Skin epidermis (tissue), 12 donors: Measurements from ENCODE around the gene UBAP1L.
A peak's percentile ranks its signal among the peaks of the same experiment; 100 is the strongest.
"Not testable (repeated sequence)": the region's sequence is repeated elsewhere in the genome, so short reads cannot be mapped to it uniquely, and the experiment has no call there.

Experiments used
- H3K27ac ChIP-seq, 21 experiments: fragments of 200-600 bp; sonication (generic) in 11 of 21; one replicate each; pipeline ENCODE4 v1.5.0; 2020; ENCODE audit warnings: mild to moderate bottlenecking in 3 of 21, inconsistent platforms in 2 of 21, moderate library complexity in 2 of 21
- H3K4me3 ChIP-seq, 7 experiments: fragments of 200-600 bp; sonication (generic) in 2 of 7; one replicate each; pipeline ENCODE4 v1.5.0; 2020; ENCODE audit warnings: inconsistent platforms in 2 of 7, mild to moderate bottlenecking in 2 of 7, moderate library complexity in 1 of 7

UBAP1L gene

DNA sequence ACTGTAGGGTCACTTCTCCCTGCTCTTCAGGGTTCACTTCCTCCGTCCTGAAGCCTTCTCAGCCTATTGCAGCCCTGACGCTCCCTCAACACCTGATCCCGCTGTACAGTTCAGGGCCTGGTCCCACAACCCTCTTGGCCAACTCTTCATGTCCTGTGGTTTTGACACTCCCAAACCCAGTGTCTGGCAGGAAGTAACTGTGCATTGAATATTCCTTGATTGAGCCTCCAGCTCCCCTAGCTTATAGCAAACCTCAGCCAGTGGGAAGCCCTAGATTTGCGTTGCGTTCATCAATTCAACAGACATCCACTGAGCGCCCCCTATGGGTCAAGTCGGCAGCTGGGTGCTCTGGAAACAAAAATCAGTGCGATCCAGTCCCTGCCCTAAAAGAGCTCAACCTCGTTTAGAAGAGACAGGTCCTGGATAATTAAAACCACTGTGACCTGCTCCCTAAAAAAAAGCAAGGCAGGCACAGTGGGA is 13.5 kb downstream of the UBAP1L start:
- H3K4me3 ChIP-seq: no peak overlapping the region
- H3K27ac ChIP-seq: no peak overlapping the region

DNA sequence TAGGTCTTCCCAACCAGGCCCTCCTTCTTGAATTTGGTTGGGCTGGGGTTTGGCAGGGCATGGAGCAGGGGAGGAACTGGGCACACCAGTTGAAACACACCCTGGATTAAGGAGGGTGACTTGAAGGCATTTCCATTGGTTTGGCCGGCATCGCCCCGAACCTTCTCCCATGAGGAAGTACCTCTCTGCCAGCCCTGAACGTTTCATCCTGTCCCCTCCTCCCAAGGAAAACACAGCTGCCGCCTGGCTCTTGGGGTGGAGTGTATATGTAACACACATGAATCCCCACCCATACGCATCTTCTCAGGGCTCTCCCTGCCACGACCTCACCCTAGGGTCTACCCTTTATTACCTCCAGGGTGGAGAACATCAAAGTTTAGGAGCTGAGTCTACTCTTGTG is 14.6 kb downstream of the UBAP1L start:
- no peak overlapping the region for H3K4me3 ChIP-seq
- peak overlapping the region in 2 of 21 experiments; percentile 17 to 39 for H3K27ac ChIP-seq

DNA sequence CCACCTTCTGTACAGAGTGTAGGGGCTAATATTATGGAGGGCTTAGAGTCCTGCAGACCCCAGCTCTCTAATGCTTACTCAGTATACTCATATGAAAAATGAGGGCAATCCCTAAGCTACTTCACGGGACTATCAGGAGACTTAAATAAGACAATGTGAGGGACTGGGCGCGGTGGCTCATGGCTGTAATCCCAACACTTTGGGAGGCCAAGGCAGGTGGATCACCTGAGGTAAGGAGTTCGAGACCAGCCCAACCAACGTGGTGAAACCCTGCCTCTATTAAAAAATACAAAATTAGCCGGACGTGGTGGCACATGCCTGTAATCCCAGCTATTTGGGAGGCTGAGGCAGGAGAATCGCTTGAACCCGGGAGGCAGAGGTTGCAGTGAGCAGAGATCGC is 15.2 kb downstream of the UBAP1L start:
- not testable (repeated sequence) for H3K27ac ChIP-seq, H3K4me3 ChIP-seq

DNA sequence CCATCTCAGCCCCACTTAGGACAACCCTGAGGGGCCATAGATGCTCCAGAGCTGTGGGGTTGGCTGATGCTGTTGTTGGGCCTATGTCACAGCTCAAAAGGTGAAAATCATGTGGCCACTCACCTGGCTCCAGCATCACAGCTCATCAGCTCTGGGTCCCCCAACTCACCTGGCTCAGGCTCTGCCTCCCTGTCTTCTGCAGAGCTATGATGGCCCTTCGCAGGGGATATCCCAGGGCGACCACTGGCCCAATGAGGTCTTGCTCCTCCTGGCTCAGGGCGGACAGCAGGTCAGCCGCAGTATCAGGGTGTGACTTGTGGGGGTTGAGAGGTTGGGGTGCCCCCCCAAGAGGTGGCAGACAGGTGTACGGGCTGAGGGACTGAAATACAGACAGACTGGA is 15.7 kb downstream of the UBAP1L start:
- H3K27ac ChIP-seq: no peak overlapping the region

DNA sequence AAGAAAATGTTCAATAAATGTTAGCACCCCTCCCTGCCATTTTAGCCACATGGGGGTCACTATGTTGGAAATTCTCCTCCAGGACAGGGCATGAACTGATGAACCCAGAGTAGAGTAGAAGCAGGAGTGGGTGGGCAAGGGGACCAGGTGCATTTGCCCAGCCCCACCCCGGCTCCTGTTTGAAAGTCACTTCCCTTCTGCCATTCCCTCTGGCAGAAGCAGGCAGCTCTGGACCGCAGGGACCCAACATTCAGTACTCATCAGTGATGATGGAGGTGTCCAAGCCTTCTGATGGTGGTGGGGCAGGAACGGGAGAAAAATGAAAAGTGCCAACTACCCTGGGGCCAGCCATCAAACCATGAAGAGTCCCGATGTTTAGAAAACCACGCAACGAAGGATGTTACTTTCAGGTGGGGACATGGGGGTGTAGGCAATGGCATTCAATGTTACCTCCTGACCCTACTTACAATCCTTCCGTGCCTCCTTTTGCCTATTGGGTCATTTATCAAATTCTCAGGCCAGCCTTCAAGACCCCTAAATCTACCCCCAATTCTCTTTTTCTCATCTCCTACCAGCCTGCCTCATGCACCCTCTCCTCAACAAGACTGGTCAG is 17.2 kb downstream of the UBAP1L start:
- H3K27ac ChIP-seq: no peak overlapping the region
- H3K4me3 ChIP-seq: no peak overlapping the region

More for the DNA sequence above, 15.7 kb downstream of the UBAP1L start:
- no peak overlapping the region for H3K4me3 ChIP-seq

DNA sequence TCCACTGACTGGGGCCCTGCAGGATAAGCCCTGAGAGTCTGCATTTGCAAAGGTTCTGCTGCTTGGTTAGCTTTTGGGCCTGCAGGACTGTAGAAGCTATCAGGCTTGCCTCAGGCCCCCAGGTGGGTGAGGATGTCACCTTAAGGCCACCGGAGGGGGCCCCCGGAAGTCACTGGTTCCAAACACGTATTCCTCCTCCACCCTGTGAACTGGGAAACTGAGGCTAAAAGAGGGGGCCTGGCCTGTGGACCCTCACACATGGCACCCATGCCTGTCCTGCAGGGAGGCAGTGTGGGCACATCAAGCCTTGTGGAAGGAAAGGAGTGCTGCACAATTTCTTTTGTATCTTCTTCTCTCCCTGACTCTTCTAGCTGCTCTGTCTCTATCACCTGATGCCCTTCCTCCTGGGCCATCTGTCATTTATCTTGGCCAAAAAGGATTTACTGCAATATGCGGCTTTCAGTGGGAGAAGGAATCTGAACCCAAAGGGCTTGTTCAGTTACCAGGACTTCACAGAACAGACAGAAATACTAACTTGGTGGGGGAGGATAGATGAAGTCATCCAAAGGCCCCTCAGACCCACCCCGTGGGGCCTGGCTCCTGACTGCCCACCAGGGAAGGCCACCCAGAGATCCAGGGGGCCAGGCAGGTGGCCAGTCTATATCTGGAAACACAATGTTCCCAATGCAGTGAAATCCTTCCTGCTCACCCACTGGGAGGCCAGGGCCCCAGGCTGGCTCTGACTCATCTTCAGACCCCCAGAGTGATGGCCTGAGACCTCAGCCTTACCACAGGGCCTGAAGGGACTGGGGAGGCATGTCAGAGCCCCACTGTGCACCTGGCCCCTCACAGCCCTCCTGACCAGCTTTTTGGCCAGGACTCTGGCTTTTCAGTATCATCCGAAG is 18.3 kb downstream of the UBAP1L start:
- Histone ChIP-seq H3K4me3 (no peak overlapping the region), H3K27ac (no peak overlapping the region)

DNA sequence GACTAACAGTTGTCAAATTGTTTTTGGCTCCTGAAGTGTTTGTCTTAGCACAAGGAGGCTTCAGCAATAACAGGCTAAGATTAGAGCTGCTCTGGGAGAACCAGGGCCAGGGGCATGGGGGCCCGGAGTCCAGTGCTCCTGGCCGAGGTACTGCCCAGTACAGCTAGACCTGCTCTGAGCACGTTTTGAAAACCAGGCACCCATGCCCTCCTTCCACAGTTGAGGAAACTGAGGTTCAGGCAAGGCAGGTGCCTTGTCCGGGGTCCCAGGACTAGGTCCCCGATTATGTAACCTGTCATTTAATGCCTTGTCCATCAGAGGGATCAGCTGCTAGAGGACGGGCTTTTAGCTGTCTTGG is 19.3 kb downstream of the UBAP1L start:
- Histone ChIP-seq H3K4me3 (no peak overlapping the region), H3K27ac (no peak overlapping the region)

DNA sequence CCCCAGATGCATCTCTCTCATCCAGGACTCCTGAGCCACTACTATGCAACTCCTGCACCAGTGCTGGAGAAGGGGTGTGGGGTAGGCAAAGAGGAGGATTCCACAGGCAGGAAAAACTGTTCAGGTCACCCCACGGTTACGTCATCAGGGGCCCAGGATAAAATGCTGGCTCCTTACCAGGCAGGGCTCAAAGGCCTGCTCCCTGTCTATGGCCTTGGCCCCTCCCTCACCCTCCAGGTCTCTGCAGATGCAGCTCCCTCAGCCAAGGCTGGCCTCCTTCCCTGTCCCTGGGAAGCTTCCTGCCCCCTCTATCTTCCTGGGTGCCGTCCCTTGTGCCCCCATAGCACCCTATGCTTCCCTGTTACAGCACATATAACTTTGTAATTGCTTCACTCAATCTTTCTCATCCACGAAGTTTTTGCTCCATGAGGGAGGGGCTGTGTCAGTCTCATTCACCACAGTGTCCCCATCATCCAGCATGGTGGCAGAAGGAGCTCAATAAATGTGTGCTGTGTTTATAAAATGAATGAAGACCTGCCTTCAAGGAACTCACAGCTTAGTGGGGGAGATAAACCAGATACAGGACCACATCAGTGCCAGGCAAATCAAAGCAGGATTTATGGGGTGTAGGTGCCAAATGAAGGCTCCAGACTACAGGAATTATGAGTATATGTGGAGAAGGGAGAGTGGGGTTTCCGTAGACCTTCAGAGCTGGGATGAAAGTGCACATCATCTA is 19.8 kb downstream of the UBAP1L start:
- Histone ChIP-seq H3K4me3 (no peak overlapping the region), H3K27ac (no peak overlapping the region)

DNA sequence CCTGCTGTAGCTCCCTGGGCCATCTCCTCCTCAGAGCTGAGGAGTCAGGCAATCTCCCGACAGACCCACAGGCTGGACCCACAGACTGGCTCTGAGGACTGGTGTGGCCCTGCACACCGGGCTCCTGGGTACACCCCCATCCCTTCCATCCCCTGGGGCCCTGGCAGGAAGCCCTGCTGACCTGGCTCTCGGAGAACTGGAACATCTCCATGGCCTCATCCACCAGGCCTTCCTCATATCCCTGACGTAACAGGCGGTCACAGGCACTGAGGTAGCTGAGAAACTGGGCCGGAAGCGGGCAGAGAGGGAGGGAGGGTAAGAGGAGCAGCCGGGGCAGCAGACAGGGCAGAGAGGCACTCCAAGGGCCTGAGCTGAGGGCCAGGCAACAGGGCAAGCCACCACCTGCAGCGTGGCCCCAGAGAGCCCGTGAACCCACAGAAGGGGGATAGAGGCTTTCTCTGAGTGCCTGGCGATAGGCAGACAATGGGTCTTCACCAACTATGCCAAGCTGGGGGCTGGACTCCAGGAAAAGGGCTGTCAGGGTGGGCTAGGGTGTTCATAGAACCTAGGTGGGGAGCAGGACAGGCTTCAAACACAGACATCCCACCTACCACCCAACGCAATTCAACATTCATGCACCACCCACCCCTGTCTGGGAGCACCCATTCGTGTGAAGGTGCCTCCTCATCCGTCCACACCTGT is 20.6 kb downstream of the UBAP1L start:
- no peak overlapping the region for H3K4me3 ChIP-seq
- no peak overlapping the region for H3K27ac ChIP-seq

DNA sequence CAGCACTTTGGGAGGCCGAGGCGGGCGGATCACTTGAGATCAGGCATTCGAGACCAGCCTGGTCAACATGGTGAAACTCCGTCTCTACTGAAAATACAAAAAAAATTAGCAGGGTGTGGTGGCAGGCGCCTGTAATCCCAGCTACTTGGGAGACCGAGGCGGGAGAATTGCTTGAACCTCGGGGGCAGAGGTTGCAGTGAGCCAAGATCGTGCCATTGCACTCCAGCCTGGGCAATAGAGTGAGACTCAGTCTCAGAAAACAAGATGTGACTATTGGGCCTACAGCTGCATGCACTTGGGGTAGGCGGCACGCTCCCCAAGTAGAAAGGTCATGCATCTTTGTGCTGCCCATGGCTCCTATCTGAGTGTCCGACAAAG is 21.2 kb downstream of the UBAP1L start:
- H3K4me3 ChIP-seq: not testable (repeated sequence)
- peak overlapping the region in 1 of 21 experiments; percentile 7 for H3K27ac ChIP-seq

DNA sequence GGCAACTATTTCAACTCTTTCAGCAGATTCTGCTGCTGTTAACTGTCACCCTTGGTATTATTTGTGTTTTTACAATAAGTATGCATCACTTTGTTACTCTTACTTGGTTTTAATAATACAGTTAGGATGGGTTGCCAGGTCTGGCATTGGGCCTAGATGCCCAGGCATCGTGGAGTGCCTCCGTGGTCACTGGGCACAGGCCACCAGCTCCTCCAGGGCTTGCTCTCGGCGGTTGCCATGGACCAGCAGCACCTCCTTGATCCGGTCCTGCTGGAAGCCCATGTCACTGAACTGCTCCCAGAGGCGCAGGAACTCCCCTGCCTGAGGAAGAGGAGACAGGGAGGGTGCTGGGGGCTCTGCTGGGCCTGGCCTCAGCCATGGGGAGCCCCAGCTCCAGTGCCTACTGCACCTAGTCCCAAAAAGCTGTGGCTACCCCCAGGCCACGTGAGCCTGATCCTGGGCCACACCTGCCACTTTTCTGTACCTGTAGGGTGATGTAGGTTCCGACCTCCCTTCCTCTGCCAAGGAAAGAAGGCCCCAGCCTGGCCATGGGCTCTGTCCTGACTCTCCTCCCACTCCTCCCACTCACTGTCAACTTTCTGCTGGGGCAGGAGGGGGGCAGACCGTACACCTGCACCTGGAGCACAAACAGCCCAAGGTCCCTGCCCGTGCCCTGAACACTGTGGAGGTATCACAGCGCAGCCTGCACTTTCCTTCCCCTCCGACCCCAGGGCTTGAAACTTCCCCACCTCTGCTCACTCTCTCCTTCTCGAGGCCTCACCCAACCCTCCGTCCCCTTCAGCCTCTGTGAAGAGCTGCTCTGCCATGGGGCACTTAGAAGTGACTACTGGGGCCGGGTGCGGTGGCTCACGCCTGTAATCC is 21.8 kb downstream of the UBAP1L start:
- Histone ChIP-seq H3K27ac (peak overlapping the region in 1 of 21 experiments; percentile 7), H3K4me3 (no peak overlapping the region)

DNA sequence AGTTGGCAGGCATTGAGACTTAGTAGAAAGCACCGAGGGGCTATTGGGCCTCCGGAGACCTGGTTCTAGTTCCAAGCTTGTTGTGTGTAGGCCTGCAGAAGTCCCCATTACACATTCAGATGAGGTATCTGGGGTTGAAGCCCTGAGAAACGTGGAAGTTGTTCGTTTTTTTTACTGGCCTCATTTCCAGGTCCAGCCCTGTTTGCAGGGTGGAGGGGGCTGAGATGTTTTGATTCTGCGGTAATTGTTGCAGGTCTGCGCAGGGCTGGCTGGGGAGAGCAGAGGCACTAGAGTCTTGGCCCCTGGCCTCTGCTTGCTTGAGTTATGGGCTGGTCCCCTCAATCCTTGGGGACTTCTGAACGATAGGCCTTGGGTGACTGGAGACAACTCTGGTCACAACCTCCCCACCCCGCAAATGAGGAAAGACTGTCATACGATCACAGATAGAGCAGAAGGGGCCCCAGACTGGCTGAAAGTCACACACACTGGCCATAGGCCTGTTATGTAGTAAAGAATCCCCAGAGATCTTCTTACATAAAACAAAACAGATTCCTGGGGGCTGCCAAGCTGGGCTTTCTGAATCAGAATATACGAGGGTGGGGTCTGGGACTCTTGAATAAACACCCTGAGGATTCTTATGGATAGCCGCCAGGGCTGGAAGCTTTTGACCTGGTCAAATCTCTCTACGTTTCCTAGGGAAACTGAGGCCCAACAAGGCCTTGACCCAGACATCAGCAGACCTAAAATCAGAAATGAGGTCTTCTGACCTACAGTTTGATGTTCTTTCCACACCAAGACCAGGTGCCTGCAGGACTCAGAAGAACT is 22.8 kb downstream of the UBAP1L start:
- Histone ChIP-seq H3K27ac (peak overlapping the region in 2 of 21 experiments; percentile 1 to 53), H3K4me3 (no peak overlapping the region)

DNA sequence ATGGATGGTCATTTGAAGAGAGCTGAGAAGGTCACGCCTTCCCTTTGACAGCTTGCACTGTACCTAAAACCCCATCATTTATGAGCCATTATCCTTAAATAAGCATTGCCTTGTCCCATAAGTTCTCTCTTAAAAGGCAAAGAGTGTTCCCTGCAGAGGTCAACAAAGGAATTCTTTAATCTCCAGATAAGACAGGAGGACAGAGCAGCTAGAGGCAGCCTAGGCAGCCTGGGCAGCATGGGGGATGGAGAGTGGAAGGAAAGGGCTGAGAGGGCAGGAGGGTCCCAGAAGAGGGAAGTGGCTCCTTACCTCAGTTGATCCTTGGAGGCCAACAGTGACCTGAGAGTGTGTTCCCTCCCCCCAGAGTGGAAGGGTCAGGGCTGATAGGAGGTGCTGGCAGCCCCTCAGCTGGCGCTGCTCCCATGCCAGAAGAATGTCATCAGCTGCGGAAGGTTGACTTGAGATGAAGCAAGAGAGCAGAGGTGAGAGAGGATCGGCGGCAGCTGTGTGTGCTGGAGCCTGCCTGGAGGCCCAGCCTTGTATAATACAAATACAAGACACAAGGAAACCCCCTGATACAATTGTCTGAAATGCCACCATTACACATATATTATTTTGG is 25.7 kb downstream of the UBAP1L start:
- Histone ChIP-seq H3K27ac (peak overlapping the region in 1 of 21 experiments; percentile 70), H3K4me3 (no peak overlapping the region)

DNA sequence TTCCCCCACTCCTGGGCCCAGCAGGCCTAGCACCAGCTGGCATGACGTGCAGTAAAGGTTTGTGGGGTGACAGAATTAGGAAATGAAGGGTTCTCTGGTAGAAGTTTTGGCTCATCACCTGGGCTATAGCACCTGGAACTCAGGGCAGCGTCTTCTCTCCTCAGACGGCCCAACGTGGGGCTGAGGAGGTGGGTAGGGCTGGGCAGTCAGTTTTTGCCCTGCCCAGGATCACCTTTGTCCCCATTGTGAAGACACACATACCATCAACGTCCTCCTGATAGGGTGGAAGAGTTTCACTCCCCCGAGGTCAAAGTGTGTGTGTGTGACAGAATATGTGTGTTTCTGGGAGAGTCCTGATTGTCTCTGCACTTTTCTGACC is 26.4 kb downstream of the UBAP1L start:
- Histone ChIP-seq H3K4me3 (no peak overlapping the region), H3K27ac (peak overlapping the region in 7 of 21 experiments; percentile 22 to 70 (median 36))

DNA sequence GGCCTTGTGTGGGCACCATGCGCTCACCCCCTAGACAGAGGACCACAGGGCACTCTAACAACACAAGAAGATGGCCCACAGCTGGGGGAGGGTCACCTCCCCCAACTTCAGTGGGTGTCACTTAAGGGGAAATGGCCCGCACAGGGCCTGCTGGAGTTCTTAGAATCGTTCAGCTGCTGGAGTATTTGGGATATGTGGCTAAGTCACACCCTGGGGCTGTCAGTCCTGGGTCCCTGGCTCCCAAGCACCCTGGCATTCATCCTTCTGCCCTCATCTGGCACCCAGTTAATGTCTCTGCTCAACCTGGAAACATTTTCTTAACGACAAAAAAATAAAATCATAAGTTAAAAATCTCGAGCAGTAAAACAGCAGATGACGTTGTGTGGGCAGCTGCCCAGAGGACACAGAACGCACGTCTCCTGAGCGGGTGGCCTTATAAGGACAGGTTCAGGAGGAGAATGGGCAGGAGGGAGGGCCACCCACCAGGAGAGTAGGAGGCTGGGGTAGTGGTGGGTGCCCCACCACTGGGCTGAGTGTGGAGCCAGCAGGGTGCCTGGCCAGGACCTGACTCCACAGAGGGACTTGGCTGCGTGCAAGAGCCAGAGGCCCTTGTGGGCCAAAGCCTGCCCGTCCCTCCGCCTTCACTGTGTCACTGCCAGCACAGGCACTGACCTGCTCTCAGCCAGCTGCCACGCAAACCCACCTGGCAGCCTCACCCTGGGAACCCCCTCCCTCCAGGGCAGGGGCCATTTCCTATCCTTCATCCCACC is 26.9 kb downstream of the UBAP1L start:
- H3K4me3 ChIP-seq: no peak overlapping the region
- peak overlapping the region in 9 of 21 experiments; percentile 8 to 70 (median 31) for H3K27ac ChIP-seq

DNA sequence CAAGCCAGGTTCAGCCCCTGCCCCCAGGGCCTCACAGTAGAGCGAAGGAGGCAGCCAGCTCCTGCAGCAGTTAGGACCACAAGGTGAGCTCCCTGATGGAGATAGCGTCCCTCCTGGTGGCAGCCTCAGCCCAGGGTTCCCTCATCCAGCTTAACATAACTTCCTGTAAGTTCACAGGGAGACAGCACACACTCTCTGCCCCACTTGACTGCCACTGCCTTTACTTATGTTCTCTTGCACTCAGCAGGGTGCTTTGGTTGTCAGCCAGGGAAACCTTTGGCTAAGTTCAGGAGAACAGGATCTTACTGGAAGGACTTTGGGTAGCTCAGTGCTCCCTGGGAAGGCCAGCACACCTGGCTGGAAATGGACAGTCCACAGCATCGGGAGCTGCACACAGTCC is 27.6 kb downstream of the UBAP1L start:
- H3K4me3 ChIP-seq: no peak overlapping the region
- peak overlapping the region in 9 of 21 experiments; percentile 8 to 70 (median 28) for H3K27ac ChIP-seq

DNA sequence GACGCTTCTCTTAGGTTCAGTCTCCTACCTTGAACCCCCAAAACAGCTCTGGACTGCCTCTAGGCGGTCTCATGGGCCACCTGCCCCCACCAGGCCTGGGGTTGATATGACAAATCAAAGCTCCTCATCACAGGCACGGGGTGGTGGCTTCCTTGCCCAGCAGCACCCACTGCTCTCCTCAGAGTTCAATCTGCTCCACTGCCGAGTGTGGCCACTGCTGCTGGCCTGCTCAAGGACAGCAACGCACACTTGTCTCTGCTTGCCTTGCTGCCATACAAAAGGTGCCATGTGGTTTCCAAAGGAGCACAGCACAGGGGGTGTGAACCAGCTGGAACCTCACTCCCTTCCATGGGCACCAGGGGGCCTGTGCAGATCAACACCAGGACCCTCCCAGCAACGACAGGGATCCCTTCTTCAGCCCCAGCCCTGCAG is 28.3 kb downstream of the UBAP1L start:
- Histone ChIP-seq H3K27ac (peak overlapping the region in 4 of 21 experiments; percentile 10 to 70 (median 31)), H3K4me3 (no peak overlapping the region)
